ENCODE measurements around the gene ARL15.

- TF ChIP-seq SP1 (IDR thresholded peaks at IDR 0.05) (no peak), CTCF (IDR thresholded peaks at IDR 0.05; ENCODE audit: low read depth, low read length, missing input control) (no peak), YY1 (IDR thresholded peaks at IDR 0.05) (no peak), FOXA1 (IDR thresholded peaks at IDR 0.05) (no peak), EGR1 (IDR thresholded peaks at IDR 0.05; ENCODE audit: low read depth in 2 of 2) (no peak), TAF1 (conservative IDR thresholded peaks at IDR 0.05) (no peak)
Measured at GRCh38 chr5:54302267-54302687, 8.1 kb downstream of the ARL15 start.

Measured in liver (tissue), 3 donors.